ENCODE measurements around the gene EPHA10.
"Not testable (repeated sequence)": the region's sequence is repeated elsewhere in the genome, so short reads cannot be mapped to it uniquely, and the experiment has no call there.

EPHA10 gene

DNA sequence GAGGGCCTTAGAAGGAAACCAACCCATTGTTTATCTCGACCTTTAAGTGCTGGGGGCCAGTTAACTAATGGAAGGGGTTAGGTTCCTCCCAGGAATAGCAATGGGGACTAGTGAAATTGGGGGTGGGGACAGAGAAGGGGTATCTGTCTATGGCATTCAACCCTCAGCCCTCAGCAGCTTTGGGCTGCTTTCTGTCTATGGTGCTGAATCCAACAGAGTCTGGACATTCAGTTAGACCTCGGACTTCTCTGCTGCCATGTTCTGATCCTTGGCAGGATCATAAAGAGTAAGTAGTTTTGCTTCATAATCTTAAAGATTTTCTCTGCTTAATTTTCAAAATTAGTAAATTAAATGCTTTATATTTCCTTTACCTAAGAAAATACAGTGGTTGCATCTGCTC, 2.6 kb upstream of the EPHA10 start:
- DNase-seq, result no peak

DNA sequence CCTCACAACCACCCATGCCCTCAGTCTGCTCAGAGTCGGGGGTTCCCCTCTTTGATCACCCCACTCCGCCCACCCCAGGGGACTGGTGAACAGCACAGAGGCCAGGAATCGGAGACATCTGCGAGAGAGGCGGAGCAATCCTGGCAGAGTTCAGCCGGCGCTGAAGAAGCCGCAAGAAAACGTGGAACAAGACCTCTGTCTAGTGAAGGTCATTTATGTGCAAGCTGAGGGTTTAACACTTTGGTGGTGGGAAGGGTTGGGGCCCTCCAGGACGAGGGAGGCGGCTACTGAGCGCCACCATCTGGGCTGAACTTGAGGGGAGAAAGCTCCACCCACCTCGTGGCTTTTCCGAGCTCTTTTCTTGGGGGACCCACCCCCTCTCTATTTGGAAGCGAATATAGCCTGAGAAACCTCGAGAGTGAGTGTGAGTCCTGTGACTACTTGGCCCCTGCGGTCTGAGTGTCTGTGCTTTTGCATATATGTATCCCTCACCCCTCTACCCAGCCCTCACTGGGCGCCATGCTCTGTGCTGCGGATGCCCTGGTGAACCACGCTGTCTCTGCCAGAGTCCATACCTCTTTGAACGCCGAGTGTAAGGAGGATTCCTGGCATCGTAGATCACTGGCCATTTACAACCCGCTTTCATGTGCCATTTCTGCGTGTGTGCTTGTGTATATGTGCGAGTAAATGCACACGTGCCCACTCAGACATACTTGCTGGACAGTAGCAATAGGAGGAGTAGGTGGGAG, 1.2 kb upstream of the EPHA10 start:
- peak; percentile 48 for DNase-seq

- DNase-seq, result peak; percentile 57
Measured at GRCh38 chr1:37764414-37764825, 500 bp downstream of the EPHA10 start.

GRCh38 chr1:37763791-37764413, 1.0 kb downstream of the EPHA10 start:
- DNase-seq, result no peak

GRCh38 chr1:37762516-37762915, 2.4 kb downstream of the EPHA10 start:
- DNase-seq, result no peak

GRCh38 chr1:37761416-37762095, 3.4 kb downstream of the EPHA10 start:
- no peak for DNase-seq

DNA sequence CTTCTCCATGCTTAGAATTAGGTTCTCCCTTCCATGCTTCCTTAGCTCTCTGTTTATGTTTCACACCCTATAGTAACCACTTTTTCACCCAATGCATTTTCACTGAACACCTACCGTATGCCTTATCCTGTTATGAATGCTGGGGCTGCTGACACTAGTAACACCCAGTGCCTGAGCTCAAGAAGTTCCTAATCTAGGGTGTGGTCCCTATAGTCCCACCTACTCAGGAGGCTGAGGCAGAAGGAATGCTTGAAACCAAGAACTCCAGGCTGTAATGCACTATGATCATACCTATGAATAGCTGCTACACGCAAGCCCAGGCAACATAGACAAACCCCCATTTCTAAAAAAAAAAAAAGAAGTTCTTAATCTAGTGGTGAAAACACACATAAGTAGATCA, 5.5 kb downstream of the EPHA10 start:
- no peak for DNase-seq

- no peak for DNase-seq
Measured at GRCh38 chr1:37755951-37756560, 8.9 kb downstream of the EPHA10 start.

DNA sequence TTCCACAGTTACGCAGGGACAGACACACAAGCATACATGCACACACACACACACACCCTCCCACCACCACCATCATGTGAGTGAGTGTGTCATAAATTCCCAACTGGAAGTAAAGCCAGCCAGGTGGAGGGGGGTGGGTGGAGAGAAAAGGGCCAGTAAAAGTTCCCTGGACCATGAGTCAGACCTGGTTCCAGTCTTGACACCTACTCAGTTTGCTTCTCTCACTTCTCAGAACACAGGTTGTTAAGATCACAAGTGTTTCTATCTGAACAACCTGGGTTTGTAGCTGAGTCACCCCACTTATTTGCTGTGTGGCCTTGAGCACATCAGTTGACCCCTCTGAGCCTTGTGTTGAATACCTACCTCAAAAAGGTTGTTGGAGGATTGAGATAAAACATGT, 9.6 kb downstream of the EPHA10 start:
- DNase-seq, result peak; percentile 50

- no peak for DNase-seq
Measured at GRCh38 chr1:37753473-37754321, 11.2 kb downstream of the EPHA10 start.

DNA sequence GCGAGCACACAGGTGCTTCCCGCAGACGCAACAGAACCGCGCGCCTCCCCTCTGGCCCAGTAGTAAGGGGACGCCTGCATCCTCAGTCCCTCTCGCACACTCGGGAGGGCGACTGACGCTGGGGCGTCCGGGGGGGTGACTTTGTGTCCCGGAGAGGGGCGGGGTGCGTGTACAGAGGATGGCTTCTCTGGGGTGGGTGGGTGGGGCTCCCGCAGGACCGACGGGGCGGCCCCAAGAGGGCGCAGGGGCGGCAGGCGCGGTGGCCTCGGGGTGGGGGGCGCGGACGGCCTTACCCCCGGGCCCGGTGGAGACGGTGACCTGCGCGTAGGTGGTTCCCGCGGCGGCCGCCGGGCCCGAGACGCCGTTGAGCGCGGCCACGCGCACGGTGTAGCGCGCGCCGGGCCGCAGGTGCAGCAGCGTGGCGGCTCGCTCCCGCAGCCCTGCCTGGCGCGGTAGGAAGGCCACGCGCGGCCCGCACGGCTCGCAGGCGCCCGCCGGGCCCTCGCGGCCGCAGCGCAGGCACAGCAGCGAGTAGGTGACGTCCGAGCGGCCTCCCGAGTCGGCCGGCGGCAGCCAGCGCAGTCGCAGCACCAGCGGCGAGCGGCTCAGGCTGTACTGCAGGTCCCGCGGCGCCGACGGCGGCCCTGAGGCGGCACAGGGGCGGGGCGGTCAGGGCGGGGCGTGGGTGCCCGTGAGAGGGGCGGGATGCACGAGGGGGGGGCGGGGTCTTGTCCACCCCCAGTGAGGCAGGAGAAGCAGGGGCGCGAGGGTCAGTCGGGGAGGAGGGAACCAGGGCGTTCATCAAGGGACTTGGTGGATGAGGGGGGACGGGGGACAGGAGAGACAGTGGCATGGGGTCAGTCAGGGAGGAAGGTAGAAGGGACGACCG, 12.1 kb downstream of the EPHA10 start:
- peak; percentile 33 for DNase-seq

- DNase-seq, result no peak
Measured at GRCh38 chr1:37752213-37752582, 12.7 kb downstream of the EPHA10 start.

DNA sequence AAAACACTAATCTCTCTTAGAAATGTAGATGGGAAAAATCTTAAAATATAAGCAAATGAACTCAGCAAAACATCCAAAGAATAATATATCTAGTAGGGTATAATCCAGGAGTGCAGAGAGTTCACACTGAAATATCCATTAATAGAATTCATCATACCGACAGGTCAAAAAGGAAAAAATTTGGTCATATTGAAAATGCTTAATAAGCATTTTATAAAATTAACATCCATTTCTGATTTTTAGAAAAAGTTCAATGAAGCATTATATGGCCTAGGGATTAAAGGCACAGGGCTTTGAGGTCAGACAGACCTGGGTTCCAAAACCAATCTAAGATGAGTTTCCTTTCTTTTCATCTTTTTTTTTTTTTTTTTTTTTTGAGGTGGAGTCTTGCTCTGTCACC, 16.4 kb downstream of the EPHA10 start:
- no peak for DNase-seq

DNA sequence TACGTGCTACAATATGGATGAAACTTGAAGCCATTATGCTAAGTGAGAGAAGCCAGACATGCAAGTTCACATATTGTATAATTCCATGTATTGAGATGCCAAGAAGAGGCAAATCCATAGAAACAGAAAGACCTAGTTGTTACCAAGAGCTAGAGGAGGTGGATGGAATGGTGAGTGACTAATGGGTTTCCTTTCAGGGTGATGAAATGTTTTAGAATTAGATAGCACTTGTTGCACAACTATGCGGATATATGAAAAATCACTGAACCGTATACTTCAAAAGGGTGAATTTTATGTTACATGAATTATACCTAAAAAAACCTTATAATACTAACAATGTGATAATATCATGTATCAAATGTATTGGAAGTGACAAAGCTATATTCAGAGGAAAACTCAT, 18.1 kb downstream of the EPHA10 start:
- DNase-seq, result no peak

DNA sequence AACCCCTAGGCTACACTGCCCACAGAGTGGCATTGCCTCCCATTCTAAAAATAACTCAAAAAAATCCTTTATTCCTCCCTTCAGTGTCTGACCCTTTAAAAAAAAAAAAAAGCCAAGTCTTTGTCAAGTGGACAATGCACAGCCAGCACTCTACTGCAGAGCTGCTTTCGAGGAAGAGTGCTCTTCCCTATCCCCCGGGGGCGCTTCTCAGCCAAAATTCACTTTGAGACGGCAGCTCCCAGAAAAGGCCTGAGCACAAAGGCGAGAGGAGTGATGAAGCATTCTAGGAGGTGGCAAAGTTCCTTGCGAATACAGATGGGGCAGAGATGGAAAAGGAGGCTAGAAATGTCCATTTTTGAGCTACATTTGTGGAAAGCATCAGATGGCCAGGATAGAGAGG, 23.3 kb downstream of the EPHA10 start:
- no peak for DNase-seq

DNA sequence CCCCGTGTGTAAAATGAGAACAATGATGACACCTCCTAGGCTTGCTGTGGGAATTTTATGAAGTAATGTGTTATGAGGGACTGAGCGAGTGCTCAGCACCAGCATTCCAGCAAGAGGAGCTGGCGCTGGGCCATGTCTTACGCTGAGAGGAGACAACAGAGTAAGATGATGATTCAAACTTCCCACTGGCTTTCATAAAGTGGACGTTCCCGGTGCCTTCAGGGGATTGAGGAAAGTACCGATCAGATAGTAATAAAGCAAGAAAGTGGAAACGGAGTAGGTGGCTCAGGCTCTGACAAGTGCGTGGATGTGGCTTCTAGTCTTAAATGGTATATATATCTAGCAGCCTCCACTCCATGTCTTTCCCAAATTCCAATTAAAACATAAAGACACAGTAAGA, 23.8 kb downstream of the EPHA10 start:
- no peak for DNase-seq

GRCh38 chr1:37739222-37739621, 25.7 kb downstream of the EPHA10 start:
- DNase-seq, result peak; percentile 20

DNA sequence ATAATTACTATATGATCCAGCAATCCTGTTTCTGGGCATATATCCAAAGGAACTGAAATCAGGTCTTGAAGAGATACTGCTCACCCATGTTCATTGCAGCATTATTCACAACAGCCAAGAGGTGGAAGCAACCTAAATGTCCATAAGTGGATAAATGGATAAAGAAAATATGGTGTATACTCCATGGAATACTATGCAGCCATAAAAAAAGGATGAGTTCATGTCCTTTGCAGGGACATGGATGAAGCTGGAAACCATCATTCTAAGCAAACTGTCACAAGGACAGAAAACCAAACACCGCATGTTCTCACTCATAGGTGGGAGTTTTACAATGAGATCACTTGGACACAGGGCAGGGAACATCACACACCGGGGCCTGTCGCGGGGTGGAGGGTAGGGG, 26.3 kb downstream of the EPHA10 start:
- not testable (repeated sequence) for DNase-seq

DNA sequence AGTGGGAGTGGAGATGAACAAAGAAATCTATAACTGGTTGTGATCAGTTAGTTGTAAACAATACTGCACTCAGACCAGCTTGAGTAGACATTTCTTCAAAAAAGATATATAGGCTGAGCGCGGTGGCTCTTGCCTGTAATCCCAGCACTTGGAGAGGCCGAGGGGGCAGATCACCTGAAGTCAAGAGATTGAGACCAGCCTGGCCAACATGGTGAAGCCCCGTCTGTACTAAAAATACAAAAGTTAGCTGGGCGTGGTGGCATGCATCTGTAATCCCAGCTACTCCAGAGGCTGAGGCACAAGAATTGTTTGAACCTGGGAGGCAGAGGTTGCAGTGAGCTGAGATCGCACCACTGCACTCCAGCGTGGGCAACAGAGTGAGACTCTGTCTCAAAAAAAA, 26.9 kb downstream of the EPHA10 start:
- not testable (repeated sequence) for DNase-seq

DNA sequence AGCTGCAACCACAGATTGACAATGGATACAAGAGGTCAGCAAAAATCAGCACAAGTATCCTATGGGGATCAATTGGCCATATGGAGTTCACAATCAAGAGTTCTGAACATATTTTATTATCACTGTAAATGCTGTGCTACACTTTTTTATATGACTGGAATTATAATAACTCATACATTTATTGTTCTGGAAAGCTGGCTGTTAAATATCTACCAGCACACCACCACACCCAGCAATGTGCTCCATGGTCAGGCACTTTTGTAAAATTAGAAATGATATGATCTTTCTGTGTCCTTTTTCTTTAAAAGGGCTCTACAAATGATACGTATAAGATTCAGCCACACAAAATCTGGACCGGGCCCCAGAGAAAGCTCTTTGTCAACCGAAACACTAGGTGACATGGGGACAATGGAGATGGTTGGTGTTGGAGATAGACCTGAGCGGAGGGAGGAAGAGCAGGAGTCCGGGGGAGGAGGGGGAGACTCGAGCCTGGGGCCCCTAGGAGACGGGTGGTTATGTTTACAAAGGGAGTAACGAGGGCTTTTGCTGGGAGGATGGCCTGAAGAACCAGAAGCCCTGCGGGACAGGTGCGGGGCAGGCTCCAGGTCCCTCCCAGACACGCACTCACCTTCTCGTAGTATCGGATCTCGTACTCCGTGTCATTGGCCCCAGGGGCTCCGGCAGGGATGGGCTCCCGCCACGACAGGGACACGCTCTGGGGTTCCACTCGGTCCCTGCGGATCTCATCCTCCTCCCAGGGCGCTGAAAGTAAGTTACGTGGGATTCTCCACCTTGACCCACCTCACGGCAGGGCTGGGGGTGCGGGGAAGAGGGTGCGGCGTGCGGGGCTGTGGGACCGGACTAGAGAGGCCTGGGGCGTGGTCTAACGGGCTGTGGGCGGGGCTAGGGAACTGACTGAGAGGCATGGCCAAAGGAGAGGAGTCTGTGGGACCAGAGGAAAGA, 30.0 kb downstream of the EPHA10 start:
- no peak for DNase-seq
